Effector CD4-positive, alpha-beta T cell (primary cell): ENCODE data around the gene UACA.
"Not testable (repeated sequence)": the region's sequence is repeated elsewhere in the genome, so short reads cannot be mapped to it uniquely, and the experiment has no call there.

Experiments used
- DNase-seq: peaks from one replicate; pipeline ENCODE4 v3.0.0-alpha.2; 2020

The UACA gene

GRCh38 chr15:70663069-70663468 lies 100.3 kb downstream of the UACA start:
- DNase-seq, result not testable (repeated sequence)

GRCh38 chr15:70659662-70660061 lies 103.7 kb downstream of the UACA start:
- DNase-seq, result no peak

- no peak for DNase-seq
Observed at GRCh38 chr15:70658641-70659040, 104.7 kb downstream of the UACA start.

GRCh38 chr15:70653426-70653825 lies 109.9 kb downstream of the UACA start:
- DNase-seq, result no peak

GRCh38 chr15:70652341-70652740 lies 111.0 kb downstream of the UACA start:
- no peak for DNase-seq

- DNase-seq, result no peak
Observed at GRCh38 chr15:70651303-70651845, 112.0 kb downstream of the UACA start.

- no peak for DNase-seq
Observed at GRCh38 chr15:70650567-70651302, 112.6 kb downstream of the UACA start.

- no peak for DNase-seq
Observed at GRCh38 chr15:70647396-70647795, 116.0 kb downstream of the UACA start.

GRCh38 chr15:70646169-70646568 lies 117.2 kb downstream of the UACA start:
- no peak for DNase-seq

GRCh38 chr15:70643783-70644125 lies 119.6 kb downstream of the UACA start:
- no peak for DNase-seq

GRCh38 chr15:70643106-70643782 lies 120.1 kb downstream of the UACA start:
- no peak for DNase-seq

- DNase-seq, result no peak
Observed at GRCh38 chr15:70636540-70637165, 126.7 kb downstream of the UACA start.

GRCh38 chr15:70635895-70636294 lies 127.5 kb downstream of the UACA start:
- DNase-seq, result no peak

GRCh38 chr15:70633991-70634390 lies 129.4 kb downstream of the UACA start:
- no peak for DNase-seq

- no peak for DNase-seq
Observed at GRCh38 chr15:70633103-70633831, 130.1 kb downstream of the UACA start.

- no peak for DNase-seq
Observed at GRCh38 chr15:70632491-70633102, 130.8 kb downstream of the UACA start.

GRCh38 chr15:70632079-70632478 lies 131.3 kb downstream of the UACA start:
- no peak for DNase-seq

GRCh38 chr15:70629735-70630273 lies 133.6 kb downstream of the UACA start:
- DNase-seq, result no peak

GRCh38 chr15:70628549-70628896 lies 134.8 kb downstream of the UACA start:
- no peak for DNase-seq

- no peak for DNase-seq
Observed at GRCh38 chr15:70627734-70628548, 135.4 kb downstream of the UACA start.

- no peak for DNase-seq
Observed at GRCh38 chr15:70627322-70627721, 136.0 kb downstream of the UACA start.

GRCh38 chr15:70625438-70625837 lies 137.9 kb downstream of the UACA start:
- no peak for DNase-seq
